ENCODE data around the gene TRIAP1. TPM values are rescaled to one million over a fixed set of nuclear protein-coding genes. Genes with fewer than 3 reads are reported as not detected.

The TRIAP1 gene
- 26.3 to 32.3 TPM (median 27.1 TPM) in 3 replicates for total RNA-seq
- long read RNA-seq, transcript TRIAP1-202 (2 exons, 1,182 nt): major isoform, 34 of 37 reads
- long read RNA-seq, partial matches to known transcripts: 3 of 37 reads
- long read RNA-seq, other reads (novel, unspliced or antisense): 0 of 37 reads

GRCh38 chr12:120445911-120446843 lies at the start of gene TRIAP1, which contains the start of gene GATC:
Gene TRIAP1 (minus strand): TSS chr12:120446384. CDS start chr12:120446372, 12 bp downstream.
Gene GATC (plus strand): TSS chr12:120446444. CDS start chr12:120446481, 37 bp downstream.
- TF ChIP-seq CTCF (IDR thresholded peaks at IDR 0.05): no peak
- Mint-ChIP-seq H3K4me3 (ENCODE audit: unreplicated experiment) (peak within 1 kb of the TSS; percentile 89), H3K27ac (ENCODE audit: unreplicated experiment) (peak within 1 kb of the TSS; percentile 98), H3K9me3 (ENCODE audit: low read depth) (no peaks in the 10 kb centered on the region), H3K4me1 (ENCODE audit: low read depth) (peaks cover 39% of the 10 kb centered on the region), H3K36me3 (ENCODE audit: low read depth) (peaks cover 9% of the 10 kb centered on the region), H3K27me3 (ENCODE audit: low read depth) (no peaks in the 10 kb centered on the region)
- DNase-seq (ENCODE audit: low spot score): peak; percentile 93

- peaks cover 8% of the 10 kb centered on the region for H3K36me3 Mint-ChIP-seq (ENCODE audit: low read depth)
These were observed 49.1 kb upstream of the TRIAP1 start for GRCh38 chr12:120495186-120495730.

GRCh38 chr12:120490833-120491512 lies 44.8 kb upstream of the TRIAP1 start:
- Mint-ChIP-seq H3K36me3 (ENCODE audit: low read depth) (peaks cover 2% of the 10 kb centered on the region), H3K4me1 (ENCODE audit: low read depth) (peaks cover 7% of the 10 kb centered on the region), H3K9me3 (ENCODE audit: low read depth) (no peaks in the 10 kb centered on the region), H3K27me3 (ENCODE audit: low read depth) (no peaks in the 10 kb centered on the region), H3K27ac (ENCODE audit: unreplicated experiment) (no peak overlapping the region), H3K4me3 (ENCODE audit: unreplicated experiment) (no peak overlapping the region)
- DNase-seq (ENCODE audit: low spot score): no peak
- TF ChIP-seq CTCF (IDR thresholded peaks at IDR 0.05): no peak

More at GRCh38 chr12:120495186-120495730, 49.1 kb upstream of the TRIAP1 start:
- no peak for TF ChIP-seq CTCF (IDR thresholded peaks at IDR 0.05)
- Mint-ChIP-seq H3K9me3 (ENCODE audit: low read depth) (no peaks in the 10 kb centered on the region), H3K4me3 (ENCODE audit: unreplicated experiment) (peak overlapping the region; percentile 93), H3K27ac (ENCODE audit: unreplicated experiment) (peak overlapping the region; percentile 77), H3K4me1 (ENCODE audit: low read depth) (peaks cover 32% of the 10 kb centered on the region), H3K27me3 (ENCODE audit: low read depth) (no peaks in the 10 kb centered on the region)
- no peak for DNase-seq (ENCODE audit: low spot score)

GRCh38 chr12:120490325-120490724 lies 44.1 kb upstream of the TRIAP1 start:
- no peak for DNase-seq (ENCODE audit: low spot score)
- Mint-ChIP-seq H3K36me3 (ENCODE audit: low read depth) (peaks cover 2% of the 10 kb centered on the region), H3K27me3 (ENCODE audit: low read depth) (no peaks in the 10 kb centered on the region), H3K27ac (ENCODE audit: unreplicated experiment) (no peak overlapping the region), H3K4me1 (ENCODE audit: low read depth) (peaks cover 6% of the 10 kb centered on the region), H3K9me3 (ENCODE audit: low read depth) (no peaks in the 10 kb centered on the region), H3K4me3 (ENCODE audit: unreplicated experiment) (no peak overlapping the region)
- TF ChIP-seq CTCF (IDR thresholded peaks at IDR 0.05): no peak

GRCh38 chr12:120489018-120489417 lies 42.8 kb upstream of the TRIAP1 start:
- H3K9me3 Mint-ChIP-seq (ENCODE audit: low read depth): no peaks in the 10 kb centered on the region
- no peaks in the 10 kb centered on the region for H3K27me3 Mint-ChIP-seq (ENCODE audit: low read depth)
- H3K4me3 Mint-ChIP-seq (ENCODE audit: unreplicated experiment): no peak overlapping the region
- TF ChIP-seq CTCF (IDR thresholded peaks at IDR 0.05): no peak
- no peaks in the 10 kb centered on the region for H3K4me1 Mint-ChIP-seq (ENCODE audit: low read depth)
- no peak for DNase-seq (ENCODE audit: low spot score)
- peaks cover 2% of the 10 kb centered on the region for H3K36me3 Mint-ChIP-seq (ENCODE audit: low read depth)
- H3K27ac Mint-ChIP-seq (ENCODE audit: unreplicated experiment): no peak overlapping the region
